Keratinocyte (primary cell): ENCODE results near the gene DMRT3. TPM values are rescaled to one million over a fixed set of nuclear protein-coding genes. Genes with fewer than 3 reads are reported as not detected.

Source experiments
- DNase-seq: peaks from one replicate; pipeline ENCODE4 v3.0.0-alpha.2; 2011; ENCODE audit warnings: low read depth, missing footprints, low spot score
- FAIRE-seq: peaks from 2 replicates; lab custom pipeline; 2011; peaks lifted over from hg19 to GRCh38; lab: Jason Lieb, UNC
- H2AFZ ChIP-seq: 2 replicates; pipeline ENCODE4 v1.6.0; 2012; ENCODE audit warnings: low read length, control low read depth, inconsistent platforms; ENCODE audit not compliant: control insufficient read depth
- H3K27ac ChIP-seq: 2 replicates; pipeline ENCODE4 v1.5.1; 2011; ENCODE audit warnings: low read length; ENCODE audit not compliant: control insufficient read depth, insufficient read depth
- H3K27me3 ChIP-seq: 3 replicates; pipeline ENCODE4 v1.6.0; 2011; ENCODE audit warnings: low read length; ENCODE audit not compliant: control insufficient read depth, insufficient read depth; ENCODE audit errors: extremely low read depth
- H3K36me3 ChIP-seq, 2 experiments: 2 replicates in 1 of 2; 3 replicates in 1 of 2; pipeline ENCODE4 v1.5.1; 2011; ENCODE audit warnings: low read length in 2 of 2, mild to moderate bottlenecking in 1 of 2; ENCODE audit not compliant: control insufficient read depth in 2 of 2, insufficient read depth in 2 of 2; ENCODE audit errors: extremely low read depth in 1 of 2
- H3K4me1 ChIP-seq: 3 replicates; pipeline ENCODE4 v1.5.1; 2011; ENCODE audit warnings: low read length; ENCODE audit not compliant: control insufficient read depth, insufficient read depth; ENCODE audit errors: extremely low read depth
- H3K4me2 ChIP-seq: 3 replicates; pipeline ENCODE4 v1.6.0; 2011; ENCODE audit warnings: low read depth, low read length; ENCODE audit not compliant: control insufficient read depth, insufficient read depth; ENCODE audit errors: extremely low read depth
- H3K4me3 ChIP-seq, 3 experiments: fragments of 200-600 bp in 1 of 3; sonication (generic) in 1 of 3; 2 replicates in 2 of 3; 3 replicates in 1 of 3; pipeline ENCODE4 v1.5.1; 2011 to 2016; ENCODE audit warnings: low read length in 3 of 3, mild to moderate bottlenecking in 3 of 3, control low read depth in 2 of 3, inconsistent platforms in 1 of 3, low read depth in 1 of 3, mixed read lengths in 1 of 3, mixed run types in 1 of 3, moderate library complexity in 1 of 3; ENCODE audit not compliant: control insufficient read depth in 2 of 3, insufficient read depth in 2 of 3; ENCODE audit errors: extremely low read depth in 1 of 3
- H3K79me2 ChIP-seq: 2 replicates; pipeline ENCODE4 v1.6.0; 2012; ENCODE audit warnings: low read length; ENCODE audit not compliant: control insufficient read depth, insufficient read depth
- H3K9ac ChIP-seq: 3 replicates; pipeline ENCODE4 v1.6.0; 2011; ENCODE audit warnings: low read length; ENCODE audit not compliant: control insufficient read depth, insufficient read depth; ENCODE audit errors: extremely low read depth
- H3K9me1 ChIP-seq: 3 replicates; pipeline ENCODE4 v1.6.0; 2011; ENCODE audit warnings: low read length; ENCODE audit not compliant: control insufficient read depth, insufficient read depth; ENCODE audit errors: extremely low read depth
- H3K9me3 ChIP-seq: 2 replicates; pipeline ENCODE4 v1.5.1; 2012; ENCODE audit warnings: low read depth, low read length; ENCODE audit not compliant: control insufficient read depth
- H4K20me1 ChIP-seq: 3 replicates; pipeline ENCODE4 v1.6.0; 2011; ENCODE audit warnings: low read length; ENCODE audit not compliant: control insufficient read depth, insufficient read depth; ENCODE audit errors: extremely low read depth
- CTCF ChIP-seq, 3 experiments: IDR thresholded peaks in 1 of 3; conservative IDR thresholded peaks in 1 of 3; optimal IDR thresholded peaks in 1 of 3; 2 replicates in 2 of 3; 3 replicates in 1 of 3; pipeline versions ENCODE3 to v1.5.1; 2011; ENCODE audit warnings: low read length in 3 of 3, mild to moderate bottlenecking in 3 of 3, moderate library complexity in 2 of 3, control low read depth in 1 of 3, inconsistent platforms in 1 of 3; ENCODE audit not compliant: insufficient read depth in 2 of 3; ENCODE audit errors: extremely low read depth in 1 of 3
- EZH2 ChIP-seq: IDR thresholded peaks from one replicate; pipeline ENCODE4 v1.6.1; 2012; ENCODE audit warnings: inconsistent platforms, mild to moderate bottlenecking, low read length, moderate library complexity
- dilution Hi-C: fragments of 300-500 bp; cut with MboI; formaldehyde crosslinking; loops from one replicate; pipeline ENCODE4 v1.7.0; 2020; ENCODE audit warnings: low sequenced_read_pairs; ENCODE audit not compliant: extremely low pct_ligation_motif_present
- polyA plus RNA-seq, 5 experiments: library from polyadenylated mRNA; depleted of rRNA in 3 of 5; stranded (reverse) in 3 of 5; stranded (forward) in 1 of 5; unstranded in 1 of 5; fragments of >200 nt; gene quantifications; 1 replicate in 1 of 5; 2 replicates in 3 of 5; 3 replicates in 1 of 5; pipeline versions ENCODE4 v1.2.1 to v1.2.3, GENCODE V29; 2011 to 2012; ENCODE audit warnings: missing spikeins in 2 of 5, low read depth in 1 of 5, low replicate concordance in 1 of 5

Gene DMRT3
- polyA plus RNA-seq, 1 donor (not counting 4 experiments of a cell fraction or from before 2014, with no cell fraction given) = not detected

GRCh38 chr9:967436-967835, 9.0 kb upstream of the DMRT3 start:
- Histone ChIP-seq H3K36me3 (no peaks in the 10 kb centered on the region), H3K9me3 (no peaks in the 10 kb centered on the region), H4K20me1 (no peaks in the 10 kb centered on the region), H3K9ac (no peak overlapping the region), H3K4me3 (no peak overlapping the region), H3K27ac (no peak overlapping the region), H3K79me2 (no peaks in the 10 kb centered on the region), H3K27me3 (peaks cover 83% of the 10 kb centered on the region), H3K4me1 (no peaks in the 10 kb centered on the region), H3K9me1 (no peaks in the 10 kb centered on the region), H2AFZ (no peak overlapping the region), H3K4me2 (no peak overlapping the region)
- no peak for FAIRE-seq
- no peak for DNase-seq
- dilution Hi-C loops = no loop called here
- no peak for TF ChIP-seq CTCF (optimal IDR thresholded peaks at IDR 0.05 in 1 of 3, IDR thresholded peaks at IDR 0.05 in 1 of 3, conservative IDR thresholded peaks at IDR 0.05 in 1 of 3; ENCODE audit: extremely low read depth in 1 of 3, insufficient read depth in 2 of 3, low read length in 3 of 3)
- no peak for TF ChIP-seq EZH2

- dilution Hi-C loops = no loop called here
These were observed 8.4 kb upstream of the DMRT3 start for GRCh38 chr9:967903-968641.

More at GRCh38 chr9:967903-968641, 8.4 kb upstream of the DMRT3 start:
- Histone ChIP-seq H4K20me1 (no peaks in the 10 kb centered on the region), H3K9me3 (peaks cover 3% of the 10 kb centered on the region), H3K9me1 (no peaks in the 10 kb centered on the region), H3K4me3 (no peak overlapping the region), H3K4me2 (no peak overlapping the region), H3K27me3 (peaks cover 85% of the 10 kb centered on the region), H3K9ac (no peak overlapping the region), H3K79me2 (no peaks in the 10 kb centered on the region), H3K36me3 (no peaks in the 10 kb centered on the region), H2AFZ (no peak overlapping the region), H3K27ac (no peak overlapping the region), H3K4me1 (no peaks in the 10 kb centered on the region)
- TF ChIP-seq CTCF (optimal IDR thresholded peaks at IDR 0.05 in 1 of 3, IDR thresholded peaks at IDR 0.05 in 1 of 3, conservative IDR thresholded peaks at IDR 0.05 in 1 of 3; ENCODE audit: extremely low read depth in 1 of 3, insufficient read depth in 2 of 3, low read length in 3 of 3) = no peak
- peak; percentile 60 for TF ChIP-seq EZH2
- DNase-seq = no peak
- FAIRE-seq = no peak
